ENCODE data around the gene FAAP100. TPM values are rescaled to one million over a fixed set of nuclear protein-coding genes. Genes with fewer than 3 reads are reported as not detected.

Gene FAAP100
- total RNA-seq, 4 donors from 2014 or later = 14.4 to 27.9 (median 15.6) TPM

DNA sequence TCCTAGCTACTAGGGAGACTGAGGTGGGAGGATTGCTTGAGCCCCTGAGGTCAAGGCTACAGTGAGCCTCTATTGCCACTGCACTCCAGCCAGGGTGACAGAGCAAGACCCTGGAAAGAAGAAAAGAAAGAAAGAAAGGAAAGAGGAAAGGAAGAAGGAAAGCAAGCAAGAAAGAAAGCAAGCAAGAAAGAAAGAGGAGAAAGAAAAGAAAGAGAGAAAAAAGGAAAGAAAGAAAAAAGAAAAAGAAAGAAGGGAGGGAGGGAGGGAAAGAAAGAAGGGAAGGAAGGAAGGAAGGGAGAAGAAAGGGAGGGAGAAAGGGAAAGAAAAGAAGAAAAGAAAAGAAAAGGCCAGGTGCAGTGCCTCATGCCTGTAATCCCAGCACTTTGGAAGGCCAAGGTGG lies 48.5 kb downstream of the FAAP100 start:
- Histone ChIP-seq H3K27ac (no peak overlapping the region), H3K36me3 (no peaks in the 10 kb centered on the region), H3K4me1 (peaks cover 0 to 2% of the 10 kb centered on the region in 2 donors), H3K4me3 (no peak overlapping the region), H3K9me3 (no peaks in the 10 kb centered on the region), H3K27me3 (no peaks in the 10 kb centered on the region)
- ATAC-seq (no peak), DNase-seq (no peak)
- in situ Hi-C loops (cut with MboI; ENCODE audit: low sequenced_read_pairs in 4 of 4) (no loop called here), intact Hi-C loops (cut with DNase I; ENCODE audit: low total_unique reads) (no loop called here)
- TF ChIP-seq, protein P1, sequence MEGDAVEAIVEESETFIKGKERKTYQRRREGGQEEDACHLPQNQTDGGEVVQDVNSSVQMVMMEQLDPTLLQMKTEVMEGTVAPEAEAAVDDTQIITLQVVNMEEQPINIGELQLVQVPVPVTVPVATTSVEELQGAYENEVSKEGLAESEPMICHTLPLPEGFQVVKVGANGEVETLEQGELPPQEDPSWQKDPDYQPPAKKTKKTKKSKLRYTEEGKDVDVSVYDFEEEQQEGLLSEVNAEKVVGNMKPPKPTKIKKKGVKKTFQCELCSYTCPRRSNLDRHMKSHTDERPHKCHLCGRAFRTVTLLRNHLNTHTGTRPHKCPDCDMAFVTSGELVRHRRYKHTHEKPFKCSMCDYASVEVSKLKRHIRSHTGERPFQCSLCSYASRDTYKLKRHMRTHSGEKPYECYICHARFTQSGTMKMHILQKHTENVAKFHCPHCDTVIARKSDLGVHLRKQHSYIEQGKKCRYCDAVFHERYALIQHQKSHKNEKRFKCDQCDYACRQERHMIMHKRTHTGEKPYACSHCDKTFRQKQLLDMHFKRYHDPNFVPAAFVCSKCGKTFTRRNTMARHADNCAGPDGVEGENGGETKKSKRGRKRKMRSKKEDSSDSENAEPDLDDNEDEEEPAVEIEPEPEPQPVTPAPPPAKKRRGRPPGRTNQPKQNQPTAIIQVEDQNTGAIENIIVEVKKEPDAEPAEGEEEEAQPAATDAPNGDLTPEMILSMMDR (IDR thresholded peaks at IDR 0.05 in 4 of 5, conservative IDR thresholded peaks at IDR 0.05 in 1 of 5) = no peak

DNA sequence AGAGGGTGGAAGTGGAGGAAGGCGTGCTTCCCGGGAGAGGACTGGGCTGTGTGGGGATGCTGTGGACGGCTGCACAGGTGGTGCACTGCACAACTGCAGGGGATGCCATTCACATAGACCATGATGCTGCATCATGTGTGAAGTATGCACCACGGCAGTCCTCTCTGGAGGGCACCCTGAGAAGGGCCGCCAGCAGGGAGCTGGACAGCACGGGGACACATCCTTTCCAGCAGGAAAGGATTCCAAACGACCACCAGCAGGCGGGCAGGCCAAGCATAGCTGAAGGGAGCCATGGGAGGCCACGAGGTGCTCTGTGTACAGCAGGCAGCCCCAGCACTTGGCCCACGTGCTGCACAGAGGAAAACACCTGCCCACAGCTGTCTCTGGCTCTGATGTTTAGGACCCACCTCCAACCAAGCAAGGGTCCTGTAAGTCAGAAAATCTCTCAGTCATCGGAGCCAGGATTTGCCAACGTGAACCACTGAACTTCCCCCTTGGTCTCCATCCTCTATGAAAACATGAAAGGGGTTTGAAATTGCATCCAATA lies 49.6 kb downstream of the FAAP100 start:
- TF ChIP-seq, protein P1 (IDR thresholded peaks at IDR 0.05 in 4 of 5, conservative IDR thresholded peaks at IDR 0.05 in 1 of 5) = no peak
- TF ChIP-seq POLR2A (IDR thresholded peaks at IDR 0.05) = no peak
- H3K9me3 ChIP-seq = no peaks in the 10 kb centered on the region
- H3K27me3 ChIP-seq = no peaks in the 10 kb centered on the region
- ATAC-seq = no peak
- intact Hi-C loops (cut with DNase I; ENCODE audit: low total_unique reads) = no loop called here
- no peak overlapping the region for H3K27ac ChIP-seq
- in situ Hi-C loops (cut with MboI; ENCODE audit: low sequenced_read_pairs in 4 of 4) = no loop called here
- no peak overlapping the region for H3K4me3 ChIP-seq
- H3K4me1 ChIP-seq = no peaks in the 10 kb centered on the region
- DNase-seq = no peak
- no peaks in the 10 kb centered on the region for H3K36me3 ChIP-seq

DNA sequence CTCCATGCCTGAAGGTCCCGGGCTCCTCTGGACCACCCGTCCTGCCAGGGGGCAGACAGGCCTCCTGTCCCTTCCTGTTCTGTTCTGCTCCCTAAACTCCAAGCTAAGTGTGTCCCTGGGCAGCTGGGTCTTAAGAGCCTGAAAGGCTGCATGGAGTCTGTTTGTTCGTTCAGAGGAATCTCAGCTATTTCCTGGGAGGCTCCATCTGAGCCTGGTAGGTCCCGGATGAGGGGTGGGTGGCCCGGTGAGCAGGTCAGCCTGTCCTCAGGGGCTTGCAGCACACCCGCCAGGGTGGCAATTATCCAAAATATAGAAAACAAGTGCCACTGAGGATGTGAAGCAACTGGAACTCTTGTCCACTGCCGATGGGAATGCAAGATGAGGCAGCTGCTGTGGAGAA lies 52.1 kb downstream of the FAAP100 start:
- no peaks in the 10 kb centered on the region for H3K27me3 ChIP-seq
- no peak for DNase-seq
- H3K9me3 ChIP-seq = no peaks in the 10 kb centered on the region
- H3K27ac ChIP-seq = no peak overlapping the region
- no peak for ATAC-seq
- no peak overlapping the region for H3K4me3 ChIP-seq
- H3K36me3 ChIP-seq = no peaks in the 10 kb centered on the region
- in situ Hi-C loops (cut with MboI; ENCODE audit: low sequenced_read_pairs in 4 of 4) = no loop called here
- no peaks in the 10 kb centered on the region for H3K4me1 ChIP-seq
- no peak for TF ChIP-seq POLR2A (IDR thresholded peaks at IDR 0.05)
- TF ChIP-seq, protein P1 (IDR thresholded peaks at IDR 0.05 in 4 of 5, conservative IDR thresholded peaks at IDR 0.05 in 1 of 5) = no peak
- intact Hi-C loops (cut with DNase I; ENCODE audit: low total_unique reads) = no loop called here

DNA sequence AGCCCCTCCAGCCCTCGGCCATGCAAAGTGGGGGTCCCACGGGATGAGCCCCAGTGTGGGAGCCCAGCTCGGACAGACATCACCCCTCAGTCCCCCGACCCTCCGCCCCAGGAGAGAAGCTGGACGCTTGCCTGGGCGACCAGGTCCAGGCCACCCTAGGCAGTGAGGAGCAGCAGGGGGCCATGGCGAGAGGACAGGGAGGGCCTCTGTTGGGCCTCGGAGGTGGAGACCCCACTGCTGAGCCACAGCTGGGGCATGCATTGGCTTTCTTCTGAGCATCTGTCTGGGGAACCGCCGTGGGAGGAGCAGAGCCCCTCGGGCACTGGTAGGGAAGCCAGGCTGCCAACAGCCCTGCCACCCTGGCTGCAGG lies 52.6 kb downstream of the FAAP100 start:
- Histone ChIP-seq H3K27me3 (no peaks in the 10 kb centered on the region), H3K4me1 (no peaks in the 10 kb centered on the region), H3K36me3 (no peaks in the 10 kb centered on the region), H3K4me3 (no peak overlapping the region), H3K27ac (no peak overlapping the region), H3K9me3 (no peaks in the 10 kb centered on the region)
- in situ Hi-C loops (cut with MboI; ENCODE audit: low sequenced_read_pairs in 4 of 4) = loop anchor here in 1 of 4 donors (25.0 kb wide), 1 partner anchor 237 kb away; no protein-coding TSS in a partner anchor
- intact Hi-C loops (cut with DNase I; ENCODE audit: low total_unique reads) = no loop called here
- DNase-seq (no peak), ATAC-seq (no peak)
- TF ChIP-seq POLR2A (IDR thresholded peaks at IDR 0.05) = no peak
- TF ChIP-seq, protein P1 (IDR thresholded peaks at IDR 0.05 in 4 of 5, conservative IDR thresholded peaks at IDR 0.05 in 1 of 5) = no peak
